Liver (tissue), 3 donors: ENCODE data around the gene PLXDC2.

Source experiments
- ATF3 ChIP-seq: IDR thresholded peaks from 2 replicates; pipeline ENCODE4 v1.6.1; 2016; ENCODE audit warnings: antibody characterized with exemption
- CTCF ChIP-seq: fragments of 150-350 bp; IDR thresholded peaks from 2 replicates; pipeline ENCODE4 v1.5.1; 2017; ENCODE audit warnings: improper control_type of control experiment, low read depth, low read length; ENCODE audit not compliant: missing input control
- EGR1 ChIP-seq, 2 donors: IDR thresholded peaks; 2 replicates each; pipeline ENCODE4 v1.6.1; 2016 to 2018; ENCODE audit warnings: antibody characterized with exemption in 2 of 2, low read depth in 2 of 2
- GABPA ChIP-seq, 2 donors: IDR thresholded peaks in 1 of 2; conservative IDR thresholded peaks in 1 of 2; 2 replicates each; pipeline ENCODE4 v1.6.1; 2016; ENCODE audit warnings: antibody characterized with exemption in 2 of 2, mild to moderate bottlenecking in 1 of 2, moderate library complexity in 1 of 2
- HNF4G ChIP-seq: IDR thresholded peaks from 2 replicates; pipeline ENCODE4 v1.6.1; 2016; ENCODE audit warnings: antibody characterized with exemption
- JUND ChIP-seq, 2 donors: IDR thresholded peaks; 2 replicates each; pipeline ENCODE4 v1.6.1; 2016; ENCODE audit warnings: antibody characterized with exemption in 2 of 2
- RAD21 ChIP-seq, 2 donors: IDR thresholded peaks; 2 replicates each; pipeline ENCODE4 v1.6.1; 2016; ENCODE audit warnings: antibody characterized with exemption in 2 of 2, mild to moderate bottlenecking in 2 of 2
- RXRA ChIP-seq, 2 donors: IDR thresholded peaks; 2 replicates each; pipeline ENCODE4 v1.6.1; 2017 to 2018; ENCODE audit warnings: antibody characterized with exemption in 2 of 2, mild to moderate bottlenecking in 1 of 2
- YY1 ChIP-seq: IDR thresholded peaks from 2 replicates; pipeline ENCODE4 v1.6.1; 2016; ENCODE audit warnings: antibody characterized with exemption, mild to moderate bottlenecking
- TF ChIP-seq, protein P1 (sequence below): IDR thresholded peaks from 2 replicates; pipeline ENCODE4 v1.6.1; 2016; ENCODE audit warnings: antibody characterized with exemption, mild to moderate bottlenecking
- TF ChIP-seq, protein P2 (sequence below): IDR thresholded peaks from 2 replicates; pipeline ENCODE4 v1.6.1; 2016; ENCODE audit warnings: antibody characterized with exemption
- donor health status: healthy.
- donor health status: healthy.

DNA sequence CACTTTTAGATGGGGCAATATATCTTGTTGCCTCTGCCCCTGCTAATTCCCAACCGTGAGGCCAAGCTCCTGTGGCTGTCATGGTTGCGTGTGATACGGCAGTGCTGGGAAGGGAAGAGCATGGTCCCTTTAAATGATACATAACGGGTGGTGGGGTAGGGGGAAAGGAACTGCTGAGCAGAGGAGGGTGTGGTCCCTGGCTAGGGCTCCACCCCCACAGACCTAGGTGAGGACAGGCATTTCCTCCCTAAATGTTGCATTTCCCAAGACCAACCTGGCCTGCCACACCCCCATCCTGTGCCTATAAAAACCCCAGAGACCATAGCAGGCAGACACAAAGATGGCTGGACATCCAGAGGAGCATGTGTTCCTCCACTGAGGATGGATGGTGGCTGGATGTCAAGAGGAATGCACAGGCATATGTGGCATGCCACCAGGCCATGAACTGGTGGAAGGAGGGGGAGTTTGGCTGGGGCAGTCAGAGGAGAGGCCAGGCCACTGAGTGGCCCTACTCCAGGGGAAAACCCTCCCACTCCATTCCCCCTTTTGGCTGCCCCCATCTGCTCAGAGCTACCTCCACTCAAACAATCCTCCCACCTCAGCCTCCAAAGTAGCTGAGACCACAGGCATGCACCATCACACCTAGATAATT, 104.0 kb downstream of the PLXDC2 start:
- TF ChIP-seq CTCF = no peak
- TF ChIP-seq YY1 = no peak
- TF ChIP-seq, protein P1, sequence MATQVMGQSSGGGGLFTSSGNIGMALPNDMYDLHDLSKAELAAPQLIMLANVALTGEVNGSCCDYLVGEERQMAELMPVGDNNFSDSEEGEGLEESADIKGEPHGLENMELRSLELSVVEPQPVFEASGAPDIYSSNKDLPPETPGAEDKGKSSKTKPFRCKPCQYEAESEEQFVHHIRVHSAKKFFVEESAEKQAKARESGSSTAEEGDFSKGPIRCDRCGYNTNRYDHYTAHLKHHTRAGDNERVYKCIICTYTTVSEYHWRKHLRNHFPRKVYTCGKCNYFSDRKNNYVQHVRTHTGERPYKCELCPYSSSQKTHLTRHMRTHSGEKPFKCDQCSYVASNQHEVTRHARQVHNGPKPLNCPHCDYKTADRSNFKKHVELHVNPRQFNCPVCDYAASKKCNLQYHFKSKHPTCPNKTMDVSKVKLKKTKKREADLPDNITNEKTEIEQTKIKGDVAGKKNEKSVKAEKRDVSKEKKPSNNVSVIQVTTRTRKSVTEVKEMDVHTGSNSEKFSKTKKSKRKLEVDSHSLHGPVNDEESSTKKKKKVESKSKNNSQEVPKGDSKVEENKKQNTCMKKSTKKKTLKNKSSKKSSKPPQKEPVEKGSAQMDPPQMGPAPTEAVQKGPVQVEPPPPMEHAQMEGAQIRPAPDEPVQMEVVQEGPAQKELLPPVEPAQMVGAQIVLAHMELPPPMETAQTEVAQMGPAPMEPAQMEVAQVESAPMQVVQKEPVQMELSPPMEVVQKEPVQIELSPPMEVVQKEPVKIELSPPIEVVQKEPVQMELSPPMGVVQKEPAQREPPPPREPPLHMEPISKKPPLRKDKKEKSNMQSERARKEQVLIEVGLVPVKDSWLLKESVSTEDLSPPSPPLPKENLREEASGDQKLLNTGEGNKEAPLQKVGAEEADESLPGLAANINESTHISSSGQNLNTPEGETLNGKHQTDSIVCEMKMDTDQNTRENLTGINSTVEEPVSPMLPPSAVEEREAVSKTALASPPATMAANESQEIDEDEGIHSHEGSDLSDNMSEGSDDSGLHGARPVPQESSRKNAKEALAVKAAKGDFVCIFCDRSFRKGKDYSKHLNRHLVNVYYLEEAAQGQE = no peak
- TF ChIP-seq GABPA (IDR thresholded peaks at IDR 0.05 in 1 of 2, conservative IDR thresholded peaks at IDR 0.05 in 1 of 2) = no peak
- no peak for TF ChIP-seq JUND (IDR thresholded peaks at IDR 0.05)
- TF ChIP-seq, protein P2, sequence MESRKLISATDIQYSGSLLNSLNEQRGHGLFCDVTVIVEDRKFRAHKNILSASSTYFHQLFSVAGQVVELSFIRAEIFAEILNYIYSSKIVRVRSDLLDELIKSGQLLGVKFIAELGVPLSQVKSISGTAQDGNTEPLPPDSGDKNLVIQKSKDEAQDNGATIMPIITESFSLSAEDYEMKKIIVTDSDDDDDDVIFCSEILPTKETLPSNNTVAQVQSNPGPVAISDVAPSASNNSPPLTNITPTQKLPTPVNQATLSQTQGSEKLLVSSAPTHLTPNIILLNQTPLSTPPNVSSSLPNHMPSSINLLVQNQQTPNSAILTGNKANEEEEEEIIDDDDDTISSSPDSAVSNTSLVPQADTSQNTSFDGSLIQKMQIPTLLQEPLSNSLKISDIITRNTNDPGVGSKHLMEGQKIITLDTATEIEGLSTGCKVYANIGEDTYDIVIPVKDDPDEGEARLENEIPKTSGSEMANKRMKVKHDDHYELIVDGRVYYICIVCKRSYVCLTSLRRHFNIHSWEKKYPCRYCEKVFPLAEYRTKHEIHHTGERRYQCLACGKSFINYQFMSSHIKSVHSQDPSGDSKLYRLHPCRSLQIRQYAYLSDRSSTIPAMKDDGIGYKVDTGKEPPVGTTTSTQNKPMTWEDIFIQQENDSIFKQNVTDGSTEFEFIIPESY = no peak
- no peak for TF ChIP-seq RXRA (IDR thresholded peaks at IDR 0.05)
- TF ChIP-seq ATF3 = no peak
- no peak for TF ChIP-seq HNF4G
- no peak for TF ChIP-seq EGR1 (IDR thresholded peaks at IDR 0.05; ENCODE audit: low read depth in 2 of 2)
- no peak for TF ChIP-seq RAD21 (IDR thresholded peaks at IDR 0.05)
